Stimulated activated naive CD4-positive, alpha-beta T cell (primary cell): Measurements from ENCODE around the gene GPR33.
"Not testable (repeated sequence)": the region's sequence is repeated elsewhere in the genome, so short reads cannot be mapped to it uniquely, and the experiment has no call there.

ENCODE experiments used
- DNase-seq, 6 experiments: peaks; one replicate each; lab custom pipeline; 2025; lab: John Stamatoyannopoulos, UW

GPR33 gene

GRCh38 chr14:31487886-31488285 lies at the start of gene GPR33:
TSS of gene GPR33 (minus strand) at chr14:31488039. CDS start at chr14:31483965, 4,074 bp downstream.
- DNase-seq: no peak

DNA sequence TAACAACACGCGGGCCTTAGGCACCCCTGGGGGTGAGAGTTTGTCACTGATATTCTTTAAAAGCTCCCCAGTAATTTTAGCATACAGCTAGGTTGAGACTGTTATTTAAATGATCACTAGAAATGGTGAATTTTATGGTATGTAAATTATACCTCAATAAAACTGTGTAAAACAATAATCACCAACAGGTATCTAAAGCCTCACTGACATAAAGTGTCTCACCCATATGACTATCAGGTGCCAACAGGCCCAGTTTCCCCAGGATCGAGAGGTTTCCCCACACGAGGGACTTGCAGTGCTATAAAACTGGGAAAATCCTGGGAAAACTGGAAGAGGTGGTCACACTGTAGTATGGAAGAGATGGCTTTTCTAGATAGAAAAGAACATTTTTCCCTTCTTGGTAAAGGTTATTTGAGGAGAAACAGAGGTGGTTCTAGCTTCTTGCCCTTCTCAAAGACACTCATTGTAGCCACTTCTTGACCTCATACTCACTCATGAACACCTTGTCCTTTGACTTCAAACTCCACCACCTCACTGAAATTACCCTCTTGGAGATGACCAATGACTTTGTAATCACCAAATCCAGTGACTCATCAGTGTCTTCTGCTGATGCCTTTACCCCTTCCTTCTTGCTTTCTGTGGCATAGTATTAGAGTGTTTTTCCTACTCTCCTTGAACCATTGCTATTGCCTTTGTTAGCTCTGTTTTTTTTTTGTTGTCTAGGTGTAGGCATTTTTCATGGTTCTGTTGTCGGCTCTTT lies 48.5 kb upstream of the GPR33 start:
- DNase-seq: no peak

GRCh38 chr14:31530136-31530535 lies 42.3 kb upstream of the GPR33 start:
- DNase-seq: no peak

- DNase-seq: no peak
Observed at GRCh38 chr14:31529053-31529452, 41.2 kb upstream of the GPR33 start.

DNA sequence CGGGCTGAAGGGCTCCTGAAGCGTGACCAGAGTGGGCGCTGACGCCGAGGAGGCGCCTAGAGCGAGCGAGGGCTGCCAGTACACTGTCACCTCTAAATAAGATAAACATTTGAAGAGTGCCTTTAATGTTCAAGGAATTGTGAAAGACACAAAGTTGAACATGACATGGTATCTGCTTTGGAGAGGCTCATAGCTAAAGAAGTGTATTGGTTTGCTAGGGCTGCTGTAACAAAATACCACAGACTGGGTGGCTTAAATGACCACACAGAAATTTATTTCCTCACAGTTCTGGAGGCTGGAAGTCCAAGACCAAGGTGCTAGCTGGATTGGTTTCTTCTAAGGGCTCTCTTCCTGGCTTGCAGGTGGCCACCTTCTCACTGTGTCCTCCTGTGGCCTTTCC lies 39.7 kb upstream of the GPR33 start:
- DNase-seq: no peak

DNA sequence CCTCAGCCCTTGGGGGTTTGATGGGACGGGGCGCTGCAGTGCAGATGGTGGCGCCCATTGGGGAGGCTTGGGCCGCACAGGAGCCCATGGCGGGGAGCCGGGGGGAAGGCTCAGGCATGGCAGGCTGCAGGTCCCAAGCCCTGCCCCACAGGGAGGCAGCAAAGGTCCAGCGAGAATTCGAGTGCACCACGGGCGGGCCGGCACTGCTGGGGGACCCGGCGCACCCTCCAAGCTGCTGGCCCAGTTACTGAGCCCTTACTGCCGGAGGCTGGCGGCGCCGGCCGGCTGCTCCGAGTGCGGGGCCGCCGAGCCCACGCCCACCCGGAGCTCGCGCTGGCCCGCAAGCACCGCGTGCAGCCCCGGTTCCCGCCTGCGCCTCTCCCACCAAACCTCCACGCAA lies 39.2 kb upstream of the GPR33 start:
- DNase-seq: no peak

- DNase-seq: no peak
Observed at GRCh38 chr14:31510855-31511254, 23.0 kb upstream of the GPR33 start.

DNA sequence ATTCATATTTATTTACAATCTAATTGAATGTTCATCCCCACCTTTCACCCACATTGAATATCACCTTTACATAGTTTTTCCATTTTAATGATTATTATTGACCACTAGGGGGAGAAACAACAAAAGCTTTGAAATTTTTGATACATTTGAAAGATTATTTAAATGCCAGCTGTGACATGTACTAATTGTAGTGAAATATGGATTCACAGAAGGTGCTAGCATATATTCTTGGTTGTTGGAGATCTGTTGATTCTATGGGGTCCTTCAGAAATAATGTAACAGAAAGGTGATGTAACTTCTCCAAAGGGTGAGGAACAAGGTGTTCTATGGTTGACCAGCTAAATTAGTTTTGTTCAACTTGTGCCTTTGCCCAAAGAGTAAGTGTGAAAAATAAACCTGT lies 22.4 kb upstream of the GPR33 start:
- peak in 2 of 6 experiments; percentile 3 to 21 for DNase-seq

GRCh38 chr14:31508135-31508534 lies 20.3 kb upstream of the GPR33 start:
- no peak for DNase-seq

- DNase-seq: no peak
Observed at GRCh38 chr14:31505411-31505810, 17.6 kb upstream of the GPR33 start.

GRCh38 chr14:31501870-31502269 lies 14.0 kb upstream of the GPR33 start:
- DNase-seq: no peak

- DNase-seq: no peak
Observed at GRCh38 chr14:31492759-31493498, 5.1 kb upstream of the GPR33 start.

DNA sequence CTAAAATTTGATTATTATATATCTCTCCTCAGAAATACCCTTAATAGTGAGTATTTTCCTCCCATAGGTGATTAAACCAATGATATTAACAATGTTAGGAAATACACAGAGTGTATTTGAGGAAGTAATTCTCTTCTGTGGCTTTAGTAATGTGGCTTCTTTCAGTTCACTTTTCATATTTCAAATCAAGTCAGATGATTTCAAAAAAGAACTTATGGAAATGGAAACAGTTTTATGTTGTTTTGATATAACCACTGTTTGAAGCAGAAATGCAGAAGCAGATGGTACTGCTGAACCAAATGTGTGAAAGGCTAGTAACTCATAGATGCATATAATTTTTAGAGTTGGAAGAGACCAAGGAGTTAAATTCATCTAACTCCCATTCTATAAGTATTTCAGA lies 1.9 kb upstream of the GPR33 start:
- no peak for DNase-seq

GRCh38 chr14:31486764-31487163 lies 1.1 kb downstream of the GPR33 start:
- no peak for DNase-seq

GRCh38 chr14:31484754-31485153 lies 3.1 kb downstream of the GPR33 start:
- no peak for DNase-seq

DNA sequence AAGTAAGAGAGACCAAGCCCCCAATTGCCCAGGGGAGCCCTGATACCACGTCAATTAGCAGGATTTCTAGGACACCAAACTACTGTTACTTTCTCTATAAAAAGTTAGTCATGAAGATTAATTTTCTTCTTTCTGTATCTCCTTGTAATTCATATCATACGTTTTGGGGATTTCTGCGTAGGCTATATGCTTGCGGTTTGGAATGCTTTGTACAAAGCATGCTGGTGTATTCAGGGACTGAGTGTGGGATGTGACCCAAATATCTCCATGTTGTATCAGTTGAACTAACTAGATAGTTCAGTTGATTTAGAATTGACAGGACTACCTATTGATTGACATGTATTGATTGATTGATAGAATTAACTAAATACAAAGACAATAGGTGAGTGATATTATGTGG lies 7.7 kb downstream of the GPR33 start:
- DNase-seq: no peak

DNA sequence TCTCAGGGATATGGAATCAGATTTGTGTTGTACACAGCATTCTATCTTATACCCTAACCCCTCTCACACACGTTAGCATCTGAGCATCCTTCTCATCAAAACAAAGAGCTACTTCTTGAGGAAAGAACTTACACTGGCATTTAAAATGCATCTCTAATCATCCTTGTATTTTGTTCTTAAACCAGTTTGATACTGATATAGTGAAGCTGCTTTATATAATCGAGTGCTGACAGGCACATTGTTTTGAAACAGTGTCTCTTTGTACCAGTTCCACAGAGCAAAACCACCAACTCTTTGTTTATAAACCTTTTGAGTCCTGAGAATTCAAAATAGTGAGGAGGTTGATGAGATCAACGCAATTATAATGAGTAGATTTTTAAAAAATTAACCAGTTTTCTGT lies 8.8 kb downstream of the GPR33 start:
- DNase-seq: no peak

DNA sequence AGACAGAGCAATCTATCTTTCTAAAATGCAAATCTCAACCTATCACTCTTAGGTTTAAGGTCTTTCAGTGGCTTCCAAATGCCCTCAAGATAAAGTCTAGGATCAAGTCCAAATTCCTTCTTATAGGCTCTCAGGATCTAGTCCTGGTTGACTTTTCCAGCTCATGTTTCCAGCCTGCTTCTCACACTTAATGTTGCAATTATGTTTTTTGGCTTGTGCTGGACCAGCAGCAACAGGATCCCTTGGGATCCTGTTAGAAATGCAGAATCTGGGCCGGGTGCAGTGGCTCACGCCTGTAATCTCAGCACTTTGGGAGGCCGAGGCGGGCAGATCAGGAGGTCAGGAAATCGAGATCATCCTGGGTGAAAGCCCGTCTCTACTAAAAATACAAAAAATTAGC lies 10.6 kb downstream of the GPR33 start:
- DNase-seq: no peak

DNA sequence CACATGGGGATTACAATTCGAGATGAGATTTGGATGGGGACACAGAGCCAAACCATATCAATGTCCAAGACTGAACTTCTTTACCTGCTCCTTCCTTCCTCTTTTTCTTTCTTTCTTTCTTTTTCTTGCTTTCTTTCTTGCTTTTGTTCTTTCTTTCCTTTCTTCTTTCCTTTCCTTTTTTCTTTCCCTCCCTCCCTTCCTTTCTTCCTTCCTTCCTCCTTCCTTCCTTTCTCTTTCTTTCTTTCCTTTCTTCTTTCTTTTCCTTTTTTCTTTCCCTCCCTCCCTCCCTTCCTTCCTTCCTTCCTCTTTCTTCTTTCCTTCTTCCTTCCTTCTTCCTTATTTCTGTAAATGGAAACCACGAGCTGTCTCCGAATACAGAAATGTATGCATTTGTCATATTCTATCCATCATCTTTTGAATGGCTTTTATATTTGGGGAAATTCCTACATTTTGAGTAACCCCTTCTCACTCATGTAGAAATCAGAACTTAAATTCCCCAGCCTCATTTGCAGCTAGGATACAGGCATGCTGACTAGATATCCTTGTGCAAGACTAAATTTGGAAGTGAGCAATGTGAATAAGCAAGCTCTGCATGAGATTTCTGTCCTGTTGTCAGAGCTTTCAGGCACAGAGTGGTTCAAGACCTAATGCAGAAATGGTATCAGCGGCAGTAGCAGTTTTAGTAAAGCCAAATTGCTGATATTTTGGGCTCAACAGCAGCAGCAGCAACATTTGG lies 11.5 kb downstream of the GPR33 start:
- no peak for DNase-seq

DNA sequence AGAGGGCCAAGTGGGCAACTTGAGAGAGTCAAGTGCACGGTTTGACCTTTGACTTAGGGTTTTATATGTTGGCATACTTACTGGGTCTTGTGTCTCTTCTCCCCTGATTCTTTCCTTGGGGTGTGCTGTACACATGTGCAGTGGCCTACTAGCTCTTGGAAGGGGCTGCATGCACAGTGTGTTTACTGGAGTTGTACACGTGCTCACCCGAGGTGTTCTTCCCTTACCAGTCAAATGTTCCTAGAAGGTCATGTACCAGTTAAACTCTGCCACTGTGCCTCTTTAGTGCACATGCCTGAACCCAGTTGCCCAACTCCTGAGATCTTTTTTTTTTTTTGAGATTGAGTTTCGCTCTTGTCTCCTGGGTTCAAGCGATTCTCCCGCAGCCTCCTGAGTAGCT lies 21.3 kb downstream of the GPR33 start:
- DNase-seq: no peak

- no peak for DNase-seq
Observed at GRCh38 chr14:31465111-31465510, 22.7 kb downstream of the GPR33 start.

- DNase-seq: not testable (repeated sequence)
Observed at GRCh38 chr14:31462450-31462849, 25.4 kb downstream of the GPR33 start.

GRCh38 chr14:31461545-31461944 lies 26.3 kb downstream of the GPR33 start:
- DNase-seq: no peak
